ENCODE data around the gene ARHGEF38. TPM values are rescaled to one million over a fixed set of nuclear protein-coding genes. Genes with fewer than 3 reads are reported as not detected.

The ARHGEF38 gene
- total RNA-seq, 2 donors from 2014 or later: 0.51 to 2.1 TPM

- H3K9me3 Mint-ChIP-seq: peaks cover 8% of the 10 kb centered on the region
- peak overlapping the region; percentile 22 for H3K27ac Mint-ChIP-seq
- peaks cover 19% of the 10 kb centered on the region for H3K4me1 Mint-ChIP-seq
- TF ChIP-seq CTCF (conservative IDR thresholded peaks at IDR 0.05): no peak
- H3K36me3 Mint-ChIP-seq (ENCODE audit: low read depth): no peaks in the 10 kb centered on the region
- Histone ChIP-seq H3K27me3 (ENCODE audit: control insufficient read depth, insufficient read depth, low read length, poor library complexity, severe bottlenecking) (no peaks in the 10 kb centered on the region), H3K4me3 (ENCODE audit: low read length) (no peak overlapping the region), H3K27ac (ENCODE audit: low read depth, low read length) (no peak overlapping the region), H3K9me3 (ENCODE audit: control insufficient read depth, low read length) (peaks cover 6% of the 10 kb centered on the region), H3K9ac (ENCODE audit: extremely low read depth, low read length, poor library complexity, severe bottlenecking) (no peak overlapping the region), H3K4me1 (ENCODE audit: control insufficient read depth, insufficient read depth, low read length) (no peaks in the 10 kb centered on the region), H3K36me3 (ENCODE audit: control insufficient read depth, insufficient read depth, low read length) (no peaks in the 10 kb centered on the region)
- WGBS, 2 experiments (ENCODE audit: insufficient coverage in 1 of 2, insufficient read length in 1 of 2): 94% methylated on average over 5 of the region's 5 CpGs; no CpG with 5 or more reads in 1 of the 2 experiments
- H3K4me3 Mint-ChIP-seq: no peak overlapping the region
- no peak for DNase-seq
- H3K27me3 Mint-ChIP-seq (ENCODE audit: insufficient read depth): peaks cover 5% of the 10 kb centered on the region
Measured at GRCh38 chr4:105619188-105619931, 66.9 kb downstream of the ARHGEF38 start.

DNA sequence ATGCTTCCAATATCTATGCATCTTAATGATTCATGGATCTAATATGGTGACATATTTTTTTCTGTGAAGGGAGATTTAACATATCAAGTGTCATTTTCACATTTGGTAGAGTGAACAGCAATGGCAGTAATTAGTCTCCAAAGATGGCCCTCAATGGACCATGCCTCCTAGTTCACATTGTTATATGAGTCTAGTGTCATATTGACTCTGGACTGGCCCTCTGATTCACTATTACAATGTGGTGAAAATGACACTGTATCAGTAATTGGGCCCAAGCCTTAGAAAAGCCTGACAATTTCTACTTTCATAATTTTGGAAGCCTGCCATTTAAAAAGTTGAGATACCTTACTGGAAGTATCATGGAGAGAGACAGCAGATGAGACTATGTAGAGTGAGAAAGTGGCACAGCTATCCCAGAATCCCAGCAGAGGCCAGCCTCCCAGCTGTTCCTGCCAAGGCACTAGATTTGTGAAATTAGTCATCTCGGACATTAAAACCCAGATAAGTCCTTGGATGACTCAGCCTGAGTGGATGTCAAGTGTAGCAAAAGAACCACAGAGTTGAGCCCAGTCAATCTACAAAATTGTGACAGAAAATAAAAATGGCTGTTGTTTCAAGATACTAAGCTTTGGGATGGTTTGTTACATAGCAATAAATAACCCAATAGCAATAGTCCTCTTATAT lies 68.4 kb downstream of the ARHGEF38 start:
- no peak for DNase-seq
- Histone ChIP-seq H3K4me1 (ENCODE audit: control insufficient read depth, insufficient read depth, low read length) (no peaks in the 10 kb centered on the region), H3K4me3 (ENCODE audit: low read length) (no peak overlapping the region), H3K36me3 (ENCODE audit: control insufficient read depth, insufficient read depth, low read length) (no peaks in the 10 kb centered on the region), H3K27ac (ENCODE audit: low read depth, low read length) (no peak overlapping the region), H3K9ac (ENCODE audit: extremely low read depth, low read length, poor library complexity, severe bottlenecking) (no peak overlapping the region), H3K27me3 (ENCODE audit: control insufficient read depth, insufficient read depth, low read length, poor library complexity, severe bottlenecking) (no peaks in the 10 kb centered on the region), H3K9me3 (ENCODE audit: control insufficient read depth, low read length) (peaks cover 3% of the 10 kb centered on the region)
- peaks cover 6% of the 10 kb centered on the region for H3K9me3 Mint-ChIP-seq
- no peak overlapping the region for H3K4me3 Mint-ChIP-seq
- 87% methylated on average over 1 of the region's 1 CpG; no CpG with 5 or more reads in 1 of the 2 experiments for WGBS, 2 experiments (ENCODE audit: insufficient coverage in 1 of 2, insufficient read length in 1 of 2)
- H3K27ac Mint-ChIP-seq: no peak overlapping the region
- TF ChIP-seq CTCF (conservative IDR thresholded peaks at IDR 0.05): no peak
- H3K4me1 Mint-ChIP-seq: peaks cover 19% of the 10 kb centered on the region
- peaks cover 5% of the 10 kb centered on the region for H3K27me3 Mint-ChIP-seq (ENCODE audit: insufficient read depth)
- H3K36me3 Mint-ChIP-seq (ENCODE audit: low read depth): no peaks in the 10 kb centered on the region

DNA sequence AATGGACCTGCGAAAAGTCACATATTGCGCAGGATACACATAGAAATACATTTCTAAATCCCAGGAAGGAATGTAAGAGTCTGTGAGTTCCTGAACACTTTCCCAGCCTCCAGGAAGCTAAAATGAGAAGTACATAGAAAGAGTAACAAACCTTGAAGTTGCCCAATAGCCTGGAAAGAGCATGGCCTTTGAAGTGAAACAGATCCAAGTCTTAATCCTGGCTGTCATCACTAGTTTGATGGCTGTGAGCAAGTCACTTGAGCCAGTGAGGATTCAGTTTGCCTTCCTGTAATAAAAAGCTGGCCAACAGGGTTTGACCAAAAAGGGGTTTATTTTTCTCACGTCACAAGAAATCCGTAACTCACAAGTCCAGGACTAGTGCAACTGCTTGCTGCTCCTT lies 69.8 kb downstream of the ARHGEF38 start:
- 94 to 95% methylated on average over 3 to 4 of the region's 4 CpGs for WGBS, 2 experiments (ENCODE audit: insufficient coverage in 1 of 2, insufficient read length in 1 of 2)
- no peak overlapping the region for H3K9ac ChIP-seq (ENCODE audit: extremely low read depth, low read length, poor library complexity, severe bottlenecking)
- TF ChIP-seq CTCF (conservative IDR thresholded peaks at IDR 0.05): no peak

More for the DNA sequence above, 69.8 kb downstream of the ARHGEF38 start:
- no peak overlapping the region for H3K4me3 Mint-ChIP-seq
- H3K27ac Mint-ChIP-seq: no peak overlapping the region
- H3K27me3 Mint-ChIP-seq (ENCODE audit: insufficient read depth): peaks cover 5% of the 10 kb centered on the region
- DNase-seq: no peak
- Histone ChIP-seq H3K4me1 (ENCODE audit: control insufficient read depth, insufficient read depth, low read length) (no peaks in the 10 kb centered on the region), H3K9me3 (ENCODE audit: control insufficient read depth, low read length) (no peaks in the 10 kb centered on the region), H3K4me3 (ENCODE audit: low read length) (no peak overlapping the region), H3K27me3 (ENCODE audit: control insufficient read depth, insufficient read depth, low read length, poor library complexity, severe bottlenecking) (no peaks in the 10 kb centered on the region), H3K27ac (ENCODE audit: low read depth, low read length) (no peak overlapping the region), H3K36me3 (ENCODE audit: control insufficient read depth, insufficient read depth, low read length) (no peaks in the 10 kb centered on the region)
- no peaks in the 10 kb centered on the region for H3K9me3 Mint-ChIP-seq
- H3K4me1 Mint-ChIP-seq: peaks cover 19% of the 10 kb centered on the region
- no peaks in the 10 kb centered on the region for H3K36me3 Mint-ChIP-seq (ENCODE audit: low read depth)

Measured in endodermal cell (in vitro differentiated cells).